Measurements from ENCODE around the gene VIPR2.
"Not testable (repeated sequence)": the region's sequence is repeated elsewhere in the genome, so short reads cannot be mapped to it uniquely, and the experiment has no call there.

- TF ChIP-seq POLR2A, CTCF (IDR thresholded peaks at IDR 0.05): not testable (repeated sequence)
Measured at GRCh38 chr7:158984007-158984406, 160.7 kb downstream of the VIPR2 start.
